NK-92 (cell line): ENCODE data around the gene ANKRD44.

Source experiments
- DNase-seq: peaks from one replicate; lab custom pipeline; 2025; ENCODE audit not compliant: unreplicated experiment; lab: John Stamatoyannopoulos, UW

Gene ANKRD44

DNA sequence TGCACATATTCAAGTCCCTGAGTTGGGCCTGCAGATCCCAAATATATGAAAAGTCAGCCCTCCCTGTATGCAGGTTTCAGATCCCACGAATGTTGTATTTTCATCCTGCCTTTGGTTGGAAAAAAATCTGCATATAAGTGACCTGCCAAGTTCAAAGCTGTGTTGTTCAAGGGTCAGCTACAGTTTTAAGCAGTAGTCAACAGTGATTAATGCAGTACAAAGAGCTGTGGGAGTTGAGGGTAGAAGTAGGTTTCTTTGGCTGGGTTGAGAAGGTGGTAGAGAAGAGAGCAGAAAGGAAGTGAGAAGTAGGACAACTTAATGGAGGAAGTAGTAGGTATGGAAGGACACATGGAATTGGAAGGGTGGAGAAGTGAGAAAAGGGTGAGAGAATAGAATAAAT lies 127.9 kb downstream of the ANKRD44 start:
- no peak for DNase-seq

DNA sequence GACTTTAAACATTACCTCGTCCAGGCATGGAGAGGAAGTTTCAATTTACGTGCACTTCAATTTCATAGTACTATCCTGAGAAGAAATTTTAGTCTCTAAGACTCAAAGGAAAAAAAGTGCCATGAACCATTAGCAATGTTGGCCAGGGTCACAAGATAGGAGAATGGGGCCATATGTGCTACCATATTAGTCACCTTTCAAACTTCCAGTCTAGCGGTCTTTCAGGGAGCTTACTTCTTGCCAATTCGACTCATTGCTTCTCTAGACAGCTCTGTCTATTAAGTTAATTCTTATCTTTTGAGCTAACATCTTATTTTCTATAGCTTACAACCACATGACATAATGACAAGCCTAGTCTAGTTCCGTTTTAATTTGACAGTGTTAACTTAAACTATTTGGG lies 129.1 kb downstream of the ANKRD44 start:
- no peak for DNase-seq

DNA sequence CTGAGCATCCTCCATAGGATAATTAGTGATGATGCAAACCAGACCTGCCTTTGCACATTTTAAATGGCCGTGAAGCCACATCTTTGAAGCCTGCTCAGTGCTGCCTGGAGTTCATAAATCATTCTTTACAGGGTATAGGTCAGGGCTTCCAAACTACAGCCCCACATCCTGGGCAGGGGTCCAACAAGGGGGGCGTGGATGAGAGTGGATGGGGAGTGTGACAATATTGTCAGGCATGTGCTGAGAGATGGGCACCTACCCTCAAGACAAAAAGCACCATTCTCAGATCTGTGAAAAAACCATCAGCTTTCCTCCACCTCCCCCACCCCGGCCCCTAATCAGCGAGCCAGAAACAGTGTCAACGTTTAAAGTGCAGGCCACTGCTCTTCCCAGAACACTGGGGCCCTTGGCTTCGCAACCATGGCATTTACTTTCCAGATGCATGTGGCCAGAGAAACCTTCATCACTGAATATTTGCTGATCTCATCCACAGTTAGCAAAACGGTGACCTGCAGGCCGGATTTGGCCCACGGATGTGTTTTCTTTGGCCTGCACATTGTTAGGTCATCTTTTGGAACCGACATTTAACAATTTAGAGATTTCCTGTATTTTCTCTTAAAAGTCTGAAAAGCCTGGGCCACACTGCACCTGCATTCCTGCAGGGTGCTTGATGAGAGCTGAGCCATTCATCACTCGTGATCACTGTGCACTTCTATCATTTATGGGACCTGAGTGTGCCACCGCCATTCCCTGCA lies 130.7 kb downstream of the ANKRD44 start:
- no peak for DNase-seq

DNA sequence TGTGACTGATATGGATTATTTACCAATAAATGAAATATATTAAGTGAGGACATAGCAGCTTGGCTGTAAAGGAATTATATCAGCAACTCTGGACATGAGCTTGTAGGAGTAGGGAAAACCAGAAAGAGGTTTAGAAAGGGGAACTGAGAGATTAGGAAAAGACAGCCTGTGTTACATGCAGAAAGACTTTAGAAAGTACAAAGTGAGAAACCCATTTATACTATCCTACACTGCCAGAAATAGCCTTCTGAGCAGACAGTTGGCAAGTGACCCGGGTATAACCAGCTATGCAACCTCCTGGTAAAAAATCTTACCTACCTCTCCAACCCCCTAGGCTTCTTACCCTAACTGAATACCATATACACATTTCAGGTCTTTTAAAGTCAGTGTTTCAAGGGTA lies 134.1 kb downstream of the ANKRD44 start:
- no peak for DNase-seq

DNA sequence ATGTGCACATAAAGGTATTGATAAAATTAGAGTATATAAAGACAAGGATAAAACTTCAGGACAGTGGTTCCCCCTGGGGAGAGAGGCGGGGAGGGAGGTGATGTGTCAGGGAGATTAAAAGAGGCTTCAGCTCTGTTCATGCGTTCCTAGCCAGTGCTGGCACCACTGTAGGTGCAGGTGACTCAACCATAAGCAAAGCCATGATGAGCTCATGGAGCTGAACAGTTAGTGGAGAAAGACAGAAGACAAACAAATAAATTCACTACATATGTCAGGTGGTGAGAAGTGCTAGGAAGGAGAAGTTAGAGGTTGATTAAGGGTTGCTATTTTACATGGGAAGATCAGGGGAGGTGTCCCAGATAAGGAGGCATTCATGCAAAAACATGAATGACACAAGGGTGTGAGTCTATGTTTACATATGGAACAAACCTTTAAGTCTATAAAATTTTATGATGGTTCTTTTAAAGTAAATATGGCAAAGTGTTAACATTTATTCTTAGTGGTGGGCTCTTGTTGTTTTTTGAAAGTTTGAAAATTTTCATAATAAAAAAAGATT lies 136.0 kb downstream of the ANKRD44 start:
- no peak for DNase-seq

DNA sequence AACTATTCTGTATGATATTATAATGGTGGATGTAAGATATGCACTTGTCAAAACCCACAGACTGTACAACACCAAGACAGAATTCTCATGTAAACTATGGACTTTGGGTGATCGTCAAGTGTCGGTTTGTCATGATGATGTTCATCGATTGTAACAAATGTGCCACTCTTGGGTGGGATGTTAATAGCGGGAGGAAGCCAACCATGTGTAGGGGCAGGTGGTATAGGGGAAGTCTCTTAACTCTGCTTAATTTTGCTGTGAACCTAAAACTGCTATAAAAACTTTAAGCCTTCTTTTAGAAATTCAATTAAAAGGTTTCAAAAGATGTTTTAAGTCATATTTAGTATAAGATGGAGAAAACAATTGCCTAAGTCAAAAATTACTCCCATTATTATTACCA lies 139.0 kb downstream of the ANKRD44 start:
- DNase-seq: no peak

DNA sequence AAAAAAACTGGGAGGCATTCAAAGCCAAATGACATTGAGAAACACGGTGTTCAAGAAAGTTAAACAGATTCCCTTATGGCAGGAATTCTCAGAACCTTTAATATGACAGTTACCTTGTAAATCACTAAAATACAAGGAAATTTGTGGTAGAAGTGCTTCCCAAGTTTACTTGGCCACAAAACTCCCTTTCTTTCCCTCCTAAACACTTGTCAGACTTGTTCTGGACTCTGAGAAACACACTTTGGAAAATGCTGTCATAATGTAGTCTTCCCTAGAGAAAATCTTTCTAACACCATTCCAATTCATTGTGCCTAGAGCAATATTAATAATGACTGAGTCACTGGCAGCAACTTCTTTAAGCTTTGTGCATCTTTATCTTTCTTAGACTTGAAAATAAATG lies 140.4 kb downstream of the ANKRD44 start:
- DNase-seq: no peak

DNA sequence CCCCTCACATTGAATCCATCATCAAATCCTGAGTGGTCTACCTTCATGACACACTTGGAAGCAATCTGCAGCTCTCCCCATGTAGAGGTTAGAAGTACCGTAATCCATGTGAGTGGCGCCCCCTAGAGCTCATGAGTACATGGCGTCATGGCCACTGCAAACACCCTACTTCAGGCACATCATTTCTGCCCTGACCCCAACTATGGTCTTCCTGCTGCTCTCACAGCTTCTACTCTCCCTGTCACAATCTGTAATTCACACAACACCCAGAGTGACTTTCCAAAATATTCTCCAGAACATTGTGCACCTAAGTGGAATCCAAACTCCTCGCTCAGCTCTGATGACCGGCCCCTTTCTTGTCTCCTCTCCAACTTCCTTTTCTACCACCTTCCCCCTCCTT lies 141.9 kb downstream of the ANKRD44 start:
- DNase-seq: no peak

DNA sequence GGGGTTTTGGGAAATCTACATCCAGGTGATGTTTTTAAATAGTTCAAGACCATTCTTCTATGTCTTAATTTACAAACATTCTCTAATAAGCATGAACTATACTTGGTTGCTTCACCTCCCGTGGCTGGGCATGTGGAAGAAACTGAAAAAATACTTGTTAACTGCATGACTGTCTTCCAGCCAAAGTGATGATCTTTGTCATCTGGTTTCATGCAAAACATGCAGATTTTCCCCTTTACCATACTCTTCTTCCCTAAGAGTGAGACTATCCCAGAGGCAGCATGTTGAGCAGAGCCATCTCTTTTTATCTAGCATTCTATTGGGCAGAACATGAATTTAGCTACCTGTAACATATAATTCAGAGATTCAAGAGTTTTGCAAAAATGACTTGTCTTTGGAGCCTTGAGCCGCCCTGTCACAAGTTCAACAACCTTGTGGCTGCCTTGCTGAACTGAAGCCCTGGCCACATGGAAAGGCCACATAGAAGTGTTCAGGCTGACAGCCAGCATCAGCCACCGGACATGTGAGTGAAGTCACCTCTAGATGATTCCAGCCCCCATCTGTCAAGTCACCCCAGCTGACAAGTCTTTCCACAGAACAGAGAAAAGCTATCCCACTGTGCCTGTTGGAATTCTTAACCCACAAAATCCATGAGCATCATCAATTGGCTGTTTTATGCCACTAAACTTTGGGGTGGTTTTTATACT lies 142.8 kb downstream of the ANKRD44 start:
- no peak for DNase-seq

DNA sequence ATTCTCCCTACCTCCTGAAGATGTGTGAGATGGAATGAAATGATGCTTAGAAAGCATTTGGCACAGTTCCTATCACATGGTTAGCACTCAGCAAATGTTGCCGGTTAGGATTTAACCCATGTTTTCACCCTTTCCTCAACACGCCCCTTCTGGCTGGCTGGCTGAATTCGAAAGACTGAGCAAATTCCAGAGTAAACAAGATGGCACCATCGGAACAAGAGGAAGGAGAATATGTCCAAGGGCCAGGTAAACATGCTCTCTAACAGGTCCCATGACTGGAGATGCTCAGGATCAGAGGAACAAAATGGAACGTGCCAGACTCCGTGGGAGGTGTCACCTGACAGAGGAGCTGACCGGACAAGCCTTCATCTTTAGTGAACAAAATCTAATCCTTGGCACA lies 145.6 kb downstream of the ANKRD44 start:
- DNase-seq: no peak

DNA sequence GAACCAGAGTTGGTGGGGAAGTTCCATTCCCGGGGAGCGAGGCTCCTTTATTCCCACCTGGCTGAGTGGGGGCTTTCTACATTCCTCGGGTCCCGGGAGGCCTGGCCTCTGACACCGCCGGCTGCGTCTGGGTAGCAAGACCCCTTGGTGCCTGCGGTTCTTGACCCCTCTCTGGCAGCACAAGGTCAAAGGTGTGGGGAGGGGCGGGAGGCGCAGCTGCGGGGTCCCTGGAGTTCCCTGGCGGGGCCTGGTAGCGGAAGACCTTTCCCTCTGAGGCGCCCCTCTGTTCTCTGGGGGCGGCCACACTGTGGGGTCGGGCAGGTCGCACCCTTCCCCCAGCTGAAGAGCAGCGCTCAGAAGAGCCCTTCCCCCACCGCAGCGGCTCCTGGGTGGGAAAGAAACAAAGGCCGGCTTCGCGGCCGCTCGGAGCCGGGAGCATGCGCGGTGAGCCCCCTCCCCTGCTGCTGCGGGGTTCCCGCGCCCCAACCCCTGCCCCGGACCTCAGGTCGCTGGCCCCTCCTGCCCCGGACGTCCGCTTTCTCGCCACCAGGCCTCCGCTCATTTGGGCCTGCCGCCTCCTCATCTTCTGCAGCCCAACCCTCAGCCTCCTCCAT lies 146.3 kb downstream of the ANKRD44 start:
- DNase-seq: no peak

DNA sequence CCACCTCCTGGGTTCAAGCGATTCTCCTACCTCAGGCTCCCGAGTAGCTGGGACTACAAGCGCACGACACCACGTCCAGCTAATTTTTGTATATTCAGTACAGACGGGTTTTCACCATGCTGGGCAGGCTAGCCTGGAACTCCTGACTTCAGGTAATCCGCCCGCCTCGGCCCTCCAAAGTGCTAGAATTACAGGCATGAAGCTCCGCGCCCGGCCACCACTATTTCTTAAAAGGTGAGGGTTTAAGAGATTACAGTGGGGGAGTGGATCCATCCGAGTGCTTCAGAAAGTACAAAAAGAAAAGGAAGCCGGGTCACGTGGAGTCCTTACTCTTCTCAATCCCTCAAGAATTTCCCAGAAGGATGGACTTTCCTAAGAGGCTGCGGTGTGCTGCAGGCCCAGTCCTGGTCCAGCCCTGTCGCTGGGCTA lies 146.9 kb downstream of the ANKRD44 start:
- no peak for DNase-seq

DNA sequence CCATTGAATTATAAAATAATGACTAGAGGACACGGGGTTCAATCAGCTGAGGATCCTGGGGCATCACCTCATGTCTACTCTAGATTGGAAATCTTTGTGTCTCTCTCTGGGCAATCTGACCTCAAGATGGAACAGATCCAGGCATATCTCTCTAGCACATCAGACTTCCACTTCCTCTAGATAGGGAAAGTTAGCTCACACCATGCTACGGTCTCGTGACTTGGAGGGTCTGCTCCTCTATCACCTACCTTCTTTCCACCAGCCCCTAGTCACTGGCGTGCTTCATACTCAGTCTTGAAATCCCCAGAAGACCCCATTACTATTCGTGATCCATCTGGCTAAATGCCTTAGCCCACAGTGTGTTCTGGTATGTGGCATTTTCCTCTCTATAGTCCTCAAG lies 148.8 kb downstream of the ANKRD44 start:
- no peak for DNase-seq

DNA sequence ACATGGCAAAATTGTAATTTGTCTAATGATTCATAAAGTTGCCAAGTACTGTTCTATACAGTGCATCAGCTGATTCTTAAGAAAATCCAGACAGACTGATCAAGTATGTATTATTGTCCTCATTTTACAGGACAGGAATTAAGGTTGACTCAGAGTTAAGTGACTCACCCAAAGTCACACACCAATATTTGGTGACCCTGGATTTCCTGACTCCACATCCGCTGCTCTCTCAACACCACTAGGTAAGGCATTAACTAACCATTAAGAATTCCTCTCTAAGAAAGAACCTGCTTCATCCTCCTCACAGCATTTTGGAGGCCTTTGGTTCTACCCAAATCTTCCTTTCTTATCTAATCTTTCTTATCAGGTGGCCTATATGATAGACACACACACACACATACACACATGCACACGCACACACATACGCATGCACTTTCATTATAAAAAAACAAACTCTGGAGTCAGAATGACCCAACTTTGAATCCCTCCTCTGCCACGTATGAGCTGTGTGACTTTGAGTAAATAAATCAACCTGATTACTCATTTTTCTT lies 150.8 kb downstream of the ANKRD44 start:
- DNase-seq: no peak

DNA sequence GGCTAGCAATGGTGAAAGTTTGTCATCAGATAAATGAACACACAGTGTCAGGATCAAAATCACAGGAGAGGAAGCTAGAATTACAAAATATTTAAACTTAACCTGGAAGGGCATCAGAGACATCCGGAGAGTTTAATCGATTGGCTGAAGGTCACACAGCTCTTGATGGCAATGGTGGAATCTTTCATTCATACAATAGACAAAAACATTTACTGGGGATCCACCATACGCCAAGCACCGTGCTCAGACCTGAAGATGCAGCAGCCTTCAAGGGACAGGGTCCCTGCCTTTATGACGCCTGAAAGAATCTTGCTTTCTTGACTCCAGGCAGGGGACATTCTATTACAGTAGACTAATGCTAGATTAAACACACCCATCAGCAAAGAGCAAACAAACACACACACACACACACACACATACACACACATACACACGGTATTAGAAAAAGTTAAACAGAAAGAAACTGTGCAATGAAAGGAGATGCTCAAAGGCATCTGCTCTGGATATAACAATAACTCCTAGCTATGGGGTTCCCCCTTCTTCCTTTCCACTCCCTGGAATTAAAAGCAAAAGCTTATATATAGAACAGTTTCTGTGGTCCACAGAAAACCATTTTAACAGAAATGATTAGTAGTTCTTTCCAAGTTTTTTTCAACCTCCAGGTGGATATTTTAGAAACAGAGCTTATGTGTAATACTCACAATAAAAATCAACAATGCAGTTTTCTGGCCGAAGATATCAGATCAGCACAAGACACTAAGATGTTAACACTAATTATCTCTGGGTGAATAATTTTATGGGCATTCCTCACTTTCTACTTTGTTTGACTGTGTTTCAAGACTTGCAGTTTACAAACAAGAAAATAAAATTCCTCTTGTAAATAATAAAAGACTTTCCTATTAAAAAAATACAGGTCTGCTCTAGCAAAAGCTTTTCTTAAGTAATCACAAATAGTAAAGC lies 151.7 kb downstream of the ANKRD44 start:
- DNase-seq: no peak

DNA sequence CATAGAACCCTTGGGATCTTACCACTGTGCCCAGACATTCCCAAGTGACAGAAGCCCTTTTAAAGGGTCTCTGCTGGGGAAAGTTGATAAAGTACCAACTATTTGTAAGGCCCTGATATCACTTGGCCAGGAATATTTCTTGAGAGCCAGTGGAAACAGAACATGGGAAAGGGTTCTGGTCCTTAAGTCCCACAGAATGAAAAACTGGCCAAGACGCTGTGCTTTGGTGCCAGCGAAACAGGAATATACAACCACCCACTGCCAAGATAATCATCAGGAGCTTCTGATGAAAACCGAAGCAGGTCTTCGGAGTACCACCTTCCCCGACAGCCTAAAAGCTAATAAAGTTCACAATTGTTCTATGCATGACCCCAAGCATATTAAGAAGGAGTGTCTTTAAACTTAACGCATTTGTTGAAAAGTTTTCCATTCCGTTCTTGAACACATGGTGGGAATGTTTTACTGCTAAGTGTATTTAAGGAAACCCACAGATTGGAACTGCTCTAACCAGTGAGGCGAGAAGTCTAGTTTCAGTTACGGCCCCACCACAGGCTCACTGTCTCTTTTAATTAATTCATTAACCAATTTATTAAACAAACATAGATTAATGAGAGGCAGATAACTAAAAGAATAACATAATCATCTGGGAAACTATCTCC lies 152.6 kb downstream of the ANKRD44 start:
- DNase-seq: no peak

DNA sequence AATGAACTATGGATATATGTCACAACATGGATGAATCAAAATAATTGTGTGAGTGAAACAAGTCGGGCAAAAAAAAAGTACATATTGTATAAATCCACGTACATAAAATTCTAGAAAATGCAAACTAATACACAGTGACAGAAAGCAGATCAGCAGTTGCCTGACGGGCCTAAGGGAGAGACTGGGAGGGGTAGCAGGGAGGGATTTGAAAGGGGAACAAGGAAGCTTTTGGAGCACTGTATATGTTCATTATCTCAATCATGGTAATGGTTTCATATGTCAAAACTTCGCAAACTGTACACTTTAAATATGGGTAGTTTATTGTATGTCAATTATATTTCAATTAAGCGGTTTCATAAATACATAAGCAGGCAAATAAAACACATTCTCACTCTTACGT lies 153.8 kb downstream of the ANKRD44 start:
- DNase-seq: no peak

DNA sequence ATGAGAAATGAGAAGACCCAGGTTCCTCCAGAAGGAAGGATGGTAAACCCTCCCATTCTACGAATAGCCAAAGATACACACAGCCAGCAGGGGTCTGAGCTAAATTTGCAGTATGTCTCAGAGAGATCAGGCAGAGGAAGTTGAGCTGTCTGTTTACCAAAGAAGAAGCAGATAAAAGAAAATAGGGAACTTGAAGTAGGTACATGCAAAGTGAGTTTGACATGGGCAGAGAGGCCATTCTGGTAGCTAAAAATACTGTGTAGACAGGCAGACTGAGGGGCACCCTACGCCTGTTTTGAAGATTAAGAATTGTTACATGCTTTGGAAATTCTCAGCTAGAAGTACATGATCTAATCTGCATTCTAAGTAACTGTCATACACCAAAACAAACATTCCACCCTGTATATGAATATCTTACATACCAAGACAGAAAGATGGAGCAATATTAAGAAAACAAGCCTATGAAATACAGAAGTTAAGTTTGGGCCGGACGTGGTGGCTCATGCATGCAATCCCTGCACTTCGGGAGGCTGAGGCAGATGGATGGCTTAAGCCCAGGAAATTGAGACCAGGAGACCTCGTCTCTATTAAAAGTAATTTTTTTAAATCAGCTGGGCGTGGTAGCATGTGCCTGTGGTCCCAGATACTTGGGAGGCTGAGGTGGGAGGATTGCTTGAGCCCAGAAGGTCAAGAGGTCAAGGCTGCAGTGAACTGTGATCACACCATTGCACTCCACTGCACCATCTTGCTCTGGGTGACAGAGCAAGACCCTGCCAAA lies 157.9 kb downstream of the ANKRD44 start:
- DNase-seq: no peak

DNA sequence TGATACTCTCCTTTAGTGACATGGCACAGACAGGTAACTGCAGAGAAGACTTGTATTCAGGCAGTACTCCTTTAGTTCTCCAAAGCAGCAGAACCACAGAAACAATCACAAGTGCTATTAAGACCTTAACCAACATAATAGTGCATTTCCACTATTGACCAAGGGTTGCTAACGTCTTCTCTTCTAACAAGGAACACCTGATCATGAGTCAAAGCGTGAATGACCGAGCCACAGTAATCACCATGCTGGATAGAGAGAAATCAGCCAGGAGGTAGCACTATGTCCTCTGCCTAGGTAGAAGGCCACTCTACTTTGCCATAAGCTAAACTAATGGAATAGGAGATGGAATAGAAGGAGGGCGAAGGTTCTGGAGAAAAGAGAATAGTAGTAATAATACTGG lies 161.0 kb downstream of the ANKRD44 start:
- no peak for DNase-seq
